ENCODE data around the gene TACC2. TPM values are rescaled to one million over a fixed set of nuclear protein-coding genes. Genes with fewer than 3 reads are reported as not detected.

The TACC2 gene
- total and polyA plus RNA-seq, 2 donors (not counting 1 experiment from before 2014, with no cell fraction given) = not detected

DNA sequence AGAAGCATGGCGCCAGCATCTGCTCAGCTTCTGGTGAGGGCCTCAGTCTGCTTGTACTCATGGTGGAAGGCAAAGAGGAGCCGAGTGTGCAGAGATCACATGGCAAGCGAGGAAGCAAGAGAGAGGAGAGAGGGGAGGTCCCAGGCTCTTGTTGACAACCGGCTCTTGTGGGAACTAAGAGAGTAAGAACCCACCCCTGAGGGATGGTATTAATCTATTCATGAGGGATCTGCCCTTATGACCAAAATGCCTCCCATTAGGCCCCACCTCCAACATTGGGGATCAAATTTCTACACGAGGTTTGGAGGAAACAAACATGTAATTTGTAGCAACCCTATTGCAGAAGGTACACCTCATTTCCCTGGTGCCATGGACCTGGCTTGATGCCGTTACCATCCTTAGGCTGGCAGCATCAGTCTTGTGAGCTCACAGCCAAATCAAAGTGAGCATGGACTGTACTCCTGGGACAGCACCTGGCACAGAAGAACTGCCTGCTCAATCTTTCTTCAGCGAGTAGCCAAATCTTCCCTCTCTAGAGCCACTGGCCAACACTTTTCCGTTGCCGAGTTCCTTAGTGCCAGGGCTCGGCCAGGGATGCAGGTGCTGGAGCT is 288.7 kb downstream of the TACC2 start:
- Mint-ChIP-seq H3K4me1 (no peaks in the 10 kb centered on the region), H3K9me3 (ENCODE audit: insufficient read depth) (no peaks in the 10 kb centered on the region), H3K4me3 (no peak overlapping the region), H3K27me3 (peaks cover 29% of the 10 kb centered on the region), H3K27ac (no peak overlapping the region)
- no peak overlapping the region for H3K27ac ChIP-seq (ENCODE audit: low read length in 2 of 2)
- CTCF ChIA-PET = interaction anchor here (2.7 kb wide), 1 partner anchor 9 kb away, joined by 8 read pairs; no protein-coding TSS in a partner anchor
- TF ChIP-seq CTCF (IDR thresholded peaks at IDR 0.05) = no peak
- whole genome bisulfite sequencing (ENCODE audit: insufficient coverage) = 88% methylated on average over 9 of the region's 10 CpGs
- H4K20me1 ChIP-seq (ENCODE audit: control insufficient read depth, insufficient read depth, low read length, poor library complexity, severe bottlenecking) = no peaks in the 10 kb centered on the region
- no peak for ATAC-seq (ENCODE audit: low read depth)
- intact Hi-C loops (cut with micrococcal nuclease) = no loop called here
- H3K27me3 ChIP-seq (replicated peaks in 1 of 4; ENCODE audit: control extremely low read depth in 1 of 4, control insufficient read depth in 3 of 4, insufficient read depth in 4 of 4, low read length in 3 of 4) = peaks cover 0 to 4% (median 0%) of the 10 kb centered on the region in 4 experiments
- no peak overlapping the region for H3K4me2 ChIP-seq (replicated peaks; ENCODE audit: low read depth, low read length, poor library complexity, severe bottlenecking)
- no peaks in the 10 kb centered on the region for H3K79me2 ChIP-seq (ENCODE audit: control insufficient read depth, insufficient read depth, low read length)
- H2AFZ ChIP-seq (ENCODE audit: insufficient read depth, low read depth, low read length, poor library complexity, severe bottlenecking) = no peak overlapping the region
- H3K9ac ChIP-seq (ENCODE audit: low read length) = no peak overlapping the region
- no peaks in the 10 kb centered on the region for H3K9me3 ChIP-seq (ENCODE audit: control extremely low read depth in 1 of 3, control insufficient read depth in 2 of 3, insufficient read depth in 1 of 3, low read length in 2 of 3)
- H3K36me3 ChIP-seq (replicated peaks in 1 of 2; ENCODE audit: control extremely low read depth in 1 of 2, control insufficient read depth in 1 of 2, extremely low read depth in 1 of 2, insufficient read depth in 2 of 2, low read length in 1 of 2) = no peaks in the 10 kb centered on the region
- POLR2A ChIA-PET = no interaction called here
- H3K4me3 ChIP-seq (ENCODE audit: control extremely low read depth in 1 of 5, extremely low read depth in 1 of 5, insufficient read depth in 1 of 5, low read depth in 2 of 5, low read length in 4 of 5) = no peak overlapping the region
- H3K4me1 ChIP-seq (ENCODE audit: control insufficient read depth in 2 of 2, insufficient read depth in 2 of 2, low read length in 2 of 2) = no peaks in the 10 kb centered on the region
- no peak for DNase-seq

DNA sequence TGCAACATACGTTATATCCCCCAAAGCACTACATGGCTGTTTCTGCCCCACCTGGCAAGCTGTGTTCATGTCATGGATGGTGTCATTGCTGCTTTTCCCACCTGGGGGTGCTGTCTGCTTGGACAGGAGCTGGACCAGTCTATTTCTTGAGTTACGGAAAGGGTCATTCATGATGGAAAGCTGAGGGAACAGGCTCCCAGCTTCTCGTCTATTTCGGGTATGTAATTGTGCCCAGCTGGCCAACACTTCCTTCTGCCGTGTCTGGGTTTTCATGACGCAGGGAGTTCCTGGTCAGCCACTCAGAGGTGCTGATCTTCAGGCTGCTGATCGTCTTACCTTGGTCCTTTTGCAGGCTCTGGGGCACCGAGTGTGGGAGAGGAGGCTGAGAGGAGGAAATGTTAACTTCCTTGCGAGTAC is 290.8 kb downstream of the TACC2 start:
- no peaks in the 10 kb centered on the region for H3K36me3 ChIP-seq (replicated peaks in 1 of 2; ENCODE audit: control extremely low read depth in 1 of 2, control insufficient read depth in 1 of 2, extremely low read depth in 1 of 2, insufficient read depth in 2 of 2, low read length in 1 of 2)
- H3K9ac ChIP-seq (ENCODE audit: low read length) = no peak overlapping the region
- H3K27me3 ChIP-seq (replicated peaks in 1 of 4; ENCODE audit: control extremely low read depth in 1 of 4, control insufficient read depth in 3 of 4, insufficient read depth in 4 of 4, low read length in 3 of 4) = peaks cover 0 to 4% (median 0%) of the 10 kb centered on the region in 4 experiments
- H3K4me1 ChIP-seq (ENCODE audit: control insufficient read depth in 2 of 2, insufficient read depth in 2 of 2, low read length in 2 of 2) = no peaks in the 10 kb centered on the region
- intact Hi-C loops (cut with micrococcal nuclease) = no loop called here
- 23% methylated on average over 8 of the region's 9 CpGs for WGBS (ENCODE audit: insufficient coverage)
- H3K4me2 ChIP-seq (replicated peaks; ENCODE audit: low read depth, low read length, poor library complexity, severe bottlenecking) = no peak overlapping the region
- H3K27me3 Mint-ChIP-seq = peaks cover 33% of the 10 kb centered on the region
- no peak overlapping the region for H2AFZ ChIP-seq (ENCODE audit: insufficient read depth, low read depth, low read length, poor library complexity, severe bottlenecking)
- H3K9me3 ChIP-seq (ENCODE audit: control extremely low read depth in 1 of 3, control insufficient read depth in 2 of 3, insufficient read depth in 1 of 3, low read length in 2 of 3) = no peaks in the 10 kb centered on the region
- H3K27ac Mint-ChIP-seq = no peak overlapping the region
- POLR2A ChIA-PET = no interaction called here
- H3K9me3 Mint-ChIP-seq (ENCODE audit: insufficient read depth) = no peaks in the 10 kb centered on the region
- no peaks in the 10 kb centered on the region for H3K79me2 ChIP-seq (ENCODE audit: control insufficient read depth, insufficient read depth, low read length)
- no peaks in the 10 kb centered on the region for H3K4me1 Mint-ChIP-seq
- no peaks in the 10 kb centered on the region for H4K20me1 ChIP-seq (ENCODE audit: control insufficient read depth, insufficient read depth, low read length, poor library complexity, severe bottlenecking)
- CTCF ChIA-PET = interaction anchor here (0.7 to 2.7 kb wide), 5 partner anchors 9 to 286 kb away, joined by 3 to 8 read pairs (median 6); partner anchors contain the start of gene BTBD16
- TF ChIP-seq EZH2 (IDR thresholded peaks at IDR 0.05; ENCODE audit: borderline replicate concordance, insufficient read depth, low read depth, low read length, poor library complexity, severe bottlenecking) = no peak
- TF ChIP-seq CTCF (IDR thresholded peaks at IDR 0.05) = no peak
- no peak overlapping the region for H3K27ac ChIP-seq (ENCODE audit: low read length in 2 of 2)
- peak; percentile 9 for DNase-seq
- no peak overlapping the region for H3K4me3 Mint-ChIP-seq
- no peak overlapping the region for H3K4me3 ChIP-seq (ENCODE audit: control extremely low read depth in 1 of 5, extremely low read depth in 1 of 5, insufficient read depth in 1 of 5, low read depth in 2 of 5, low read length in 4 of 5)
- no peak for ATAC-seq (ENCODE audit: low read depth)

Data from B cell (primary cell).